ENCODE results near the gene HYAL2.

Gene HYAL2

DNA sequence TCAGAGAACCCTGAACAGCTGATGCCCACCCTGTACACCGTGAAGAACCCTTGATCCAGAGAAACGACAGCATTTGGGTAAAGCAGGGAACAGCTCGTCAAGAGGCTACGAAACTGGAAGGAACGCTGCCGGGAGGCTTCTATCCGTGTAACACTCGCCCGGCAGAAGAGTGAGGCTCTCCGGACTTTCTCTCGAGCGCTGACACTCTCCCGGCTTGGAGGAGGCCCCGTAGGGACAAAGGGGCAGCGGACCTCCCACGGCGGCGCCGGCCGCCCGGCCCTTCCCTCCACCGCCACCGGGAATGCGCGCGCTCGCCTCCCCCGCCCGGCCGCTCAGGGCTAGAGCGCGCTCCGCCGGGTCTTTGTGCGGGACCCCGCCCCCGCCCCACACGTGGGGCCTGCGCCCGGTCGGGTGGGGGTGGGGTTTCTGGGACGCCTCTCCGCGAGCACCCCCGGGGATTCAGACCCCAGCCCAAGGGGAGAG is 1.7 kb downstream of the HYAL2 start:
- H3K4me3 ChIP-seq (ENCODE audit: control insufficient read depth, low read depth, low read length), result peak overlapping the region; percentile 84
- TF ChIP-seq, protein P1, sequence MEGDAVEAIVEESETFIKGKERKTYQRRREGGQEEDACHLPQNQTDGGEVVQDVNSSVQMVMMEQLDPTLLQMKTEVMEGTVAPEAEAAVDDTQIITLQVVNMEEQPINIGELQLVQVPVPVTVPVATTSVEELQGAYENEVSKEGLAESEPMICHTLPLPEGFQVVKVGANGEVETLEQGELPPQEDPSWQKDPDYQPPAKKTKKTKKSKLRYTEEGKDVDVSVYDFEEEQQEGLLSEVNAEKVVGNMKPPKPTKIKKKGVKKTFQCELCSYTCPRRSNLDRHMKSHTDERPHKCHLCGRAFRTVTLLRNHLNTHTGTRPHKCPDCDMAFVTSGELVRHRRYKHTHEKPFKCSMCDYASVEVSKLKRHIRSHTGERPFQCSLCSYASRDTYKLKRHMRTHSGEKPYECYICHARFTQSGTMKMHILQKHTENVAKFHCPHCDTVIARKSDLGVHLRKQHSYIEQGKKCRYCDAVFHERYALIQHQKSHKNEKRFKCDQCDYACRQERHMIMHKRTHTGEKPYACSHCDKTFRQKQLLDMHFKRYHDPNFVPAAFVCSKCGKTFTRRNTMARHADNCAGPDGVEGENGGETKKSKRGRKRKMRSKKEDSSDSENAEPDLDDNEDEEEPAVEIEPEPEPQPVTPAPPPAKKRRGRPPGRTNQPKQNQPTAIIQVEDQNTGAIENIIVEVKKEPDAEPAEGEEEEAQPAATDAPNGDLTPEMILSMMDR (conservative IDR thresholded peaks at IDR 0.05; ENCODE audit: control insufficient read depth, insufficient read depth, low read depth, low read length), result no peak
- DNase-seq (ENCODE audit: low read depth), result peak; percentile 44

DNA sequence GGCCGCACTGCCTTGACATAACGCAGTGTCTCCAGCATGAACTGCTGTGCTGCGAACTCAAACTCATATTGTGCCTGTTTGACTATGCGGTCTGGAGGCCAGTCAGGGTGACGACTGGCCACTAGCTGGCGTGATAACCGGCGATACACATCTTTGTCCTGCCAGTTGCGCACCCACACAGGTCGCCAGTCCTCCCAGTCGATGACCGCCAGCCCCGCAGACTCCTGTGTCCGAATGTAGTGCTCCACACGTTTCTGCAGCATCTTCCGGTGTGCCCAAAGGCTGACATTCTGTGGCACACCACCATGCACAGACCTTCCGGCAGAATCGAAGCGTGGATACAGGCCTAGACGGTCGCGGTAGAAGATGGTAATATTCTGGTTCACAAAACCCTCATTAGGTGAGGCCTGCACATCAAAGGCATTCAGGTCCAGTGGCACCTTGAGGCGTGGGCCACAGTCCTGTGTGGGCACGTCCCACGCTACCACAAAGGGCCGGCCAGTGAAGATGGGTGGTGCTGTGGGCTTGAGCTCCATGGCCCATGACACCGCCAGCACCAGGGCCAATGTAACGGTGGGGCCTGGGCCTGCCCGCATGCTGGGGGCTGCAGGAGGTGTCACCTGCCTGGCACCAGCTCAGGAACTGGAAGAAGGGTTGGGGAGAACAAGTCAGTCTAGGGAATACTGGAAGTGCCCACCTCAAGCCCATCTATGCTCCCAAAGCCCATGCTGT is 2.5 kb downstream of the HYAL2 start:
- no peak for DNase-seq (ENCODE audit: low read depth)
- peak overlapping the region; percentile 84 for H3K4me3 ChIP-seq (ENCODE audit: control insufficient read depth, low read depth, low read length)
- TF ChIP-seq, protein P1 (conservative IDR thresholded peaks at IDR 0.05; ENCODE audit: control insufficient read depth, insufficient read depth, low read depth, low read length), result no peak

DNA sequence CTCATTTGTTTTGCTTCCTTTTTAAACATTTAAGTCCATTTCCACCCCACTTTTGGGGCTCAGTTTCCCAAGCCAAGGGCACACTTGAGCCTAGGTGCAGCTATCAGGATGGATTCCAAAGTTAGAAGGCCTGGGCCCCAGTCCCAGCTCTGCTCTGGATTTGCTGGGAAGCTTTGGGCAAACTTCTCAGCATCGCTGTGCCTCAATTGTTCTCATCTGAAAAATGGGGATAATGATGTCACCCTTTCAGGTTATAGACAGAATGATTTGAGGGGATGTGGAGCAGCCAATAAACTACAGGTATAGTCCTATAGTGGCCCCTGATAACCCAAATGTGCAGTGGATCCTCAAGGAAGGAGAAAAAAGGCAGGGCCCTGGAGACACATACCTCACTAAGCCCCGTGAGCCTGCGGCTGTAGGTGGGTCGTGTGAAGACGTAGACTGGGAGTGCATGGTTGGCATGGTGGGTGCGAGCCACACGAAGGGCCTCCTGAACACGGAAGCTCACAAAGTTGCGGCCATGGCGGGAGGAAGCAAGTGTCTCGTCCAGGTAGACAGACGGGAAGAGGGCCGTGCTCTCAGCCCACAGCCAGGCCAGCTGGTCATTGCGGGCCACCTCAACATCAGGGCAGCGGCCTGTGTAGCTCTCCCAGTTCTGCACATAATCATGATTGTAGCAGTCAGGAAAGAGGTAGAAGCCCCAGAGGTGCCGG is 3.2 kb downstream of the HYAL2 start:
- no peak for DNase-seq (ENCODE audit: low read depth)
- no peak overlapping the region for H3K4me3 ChIP-seq (ENCODE audit: control insufficient read depth, low read depth, low read length)
- TF ChIP-seq, protein P1 (conservative IDR thresholded peaks at IDR 0.05; ENCODE audit: control insufficient read depth, insufficient read depth, low read depth, low read length), result no peak

DNA sequence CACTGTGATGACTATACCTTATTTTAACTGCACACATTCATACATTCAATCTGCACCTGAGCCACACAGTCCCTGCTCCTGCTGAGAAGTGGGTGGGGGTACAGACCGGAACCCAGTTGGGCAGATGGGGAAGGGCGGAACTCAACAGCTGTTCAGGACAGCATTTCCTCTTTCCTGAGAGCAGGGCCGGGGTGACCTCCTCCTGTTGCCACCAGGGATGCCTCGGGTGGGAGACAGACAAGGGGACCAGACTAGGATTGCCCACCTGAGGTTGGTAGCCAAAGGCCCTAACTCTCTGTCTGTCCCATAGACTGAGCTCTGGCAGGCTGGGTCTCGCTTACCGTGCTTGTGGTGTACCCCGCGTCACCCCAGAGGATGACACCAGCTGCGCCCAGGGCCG is 3.9 kb downstream of the HYAL2 start:
- DNase-seq (ENCODE audit: low read depth), result no peak
- no peak overlapping the region for H3K4me3 ChIP-seq (ENCODE audit: control insufficient read depth, low read depth, low read length)
- TF ChIP-seq, protein P1 (conservative IDR thresholded peaks at IDR 0.05; ENCODE audit: control insufficient read depth, insufficient read depth, low read depth, low read length), result no peak

DNA sequence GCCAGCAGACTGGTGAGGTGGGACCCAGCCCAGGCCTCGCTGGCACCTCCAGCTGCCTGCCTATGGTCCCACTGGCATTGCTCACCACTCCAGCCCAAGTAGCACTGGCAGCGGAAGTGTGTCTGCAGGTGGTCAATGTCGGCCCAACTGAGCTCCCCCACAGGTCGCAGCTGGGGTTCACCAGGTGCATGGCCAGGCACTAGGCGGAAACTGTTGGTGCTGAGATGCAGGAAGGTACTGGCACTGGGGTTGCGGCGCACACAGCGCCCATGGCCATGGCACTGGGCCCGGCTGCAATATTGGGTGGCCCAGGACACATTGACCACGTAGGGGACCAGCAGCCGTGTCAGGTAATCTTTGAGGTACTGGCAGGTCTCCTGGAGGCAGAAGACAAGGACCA is 4.4 kb downstream of the HYAL2 start:
- TF ChIP-seq, protein P1 (conservative IDR thresholded peaks at IDR 0.05; ENCODE audit: control insufficient read depth, insufficient read depth, low read depth, low read length), result no peak
- H3K4me3 ChIP-seq (ENCODE audit: control insufficient read depth, low read depth, low read length), result no peak overlapping the region
- DNase-seq (ENCODE audit: low read depth), result no peak

DNA sequence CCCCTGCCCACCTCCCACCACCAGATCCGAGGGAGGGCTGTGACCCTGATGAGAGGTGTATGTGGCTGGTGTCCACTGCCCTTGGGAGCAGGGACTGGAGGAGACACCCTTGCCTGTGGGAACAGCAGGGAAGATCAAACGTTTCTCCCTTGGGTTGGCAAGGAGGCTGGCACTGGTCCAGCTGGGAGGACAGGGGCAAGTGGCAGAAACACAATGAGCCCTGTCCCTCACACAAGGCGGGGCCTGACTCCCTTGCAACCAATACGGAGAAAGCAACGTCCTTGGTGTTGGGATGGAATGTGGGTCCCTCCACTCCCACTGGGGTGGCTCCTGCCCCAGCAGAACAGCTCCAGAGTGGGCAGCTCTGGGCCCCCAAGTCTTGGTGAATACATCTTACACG is 5.2 kb downstream of the HYAL2 start:
- no peak overlapping the region for H3K4me3 ChIP-seq (ENCODE audit: control insufficient read depth, low read depth, low read length)

More for the DNA sequence above, 5.2 kb downstream of the HYAL2 start:
- DNase-seq (ENCODE audit: low read depth), result no peak
- TF ChIP-seq, protein P1 (conservative IDR thresholded peaks at IDR 0.05; ENCODE audit: control insufficient read depth, insufficient read depth, low read depth, low read length), result no peak
